ENCODE results near the gene ATRX.

The ATRX gene

GRCh38 chrX:77484045-77484444 lies 302.0 kb downstream of the ATRX start:
- Histone ChIP-seq H3K9me3 (ENCODE audit: severe bottlenecking) (no peaks in the 10 kb centered on the region), H3K27ac (no peak overlapping the region), H3K27me3 (ENCODE audit: insufficient read depth, low read depth, severe bottlenecking) (no peaks in the 10 kb centered on the region), H3K4me3 (ENCODE audit: low read depth, low read length) (no peak overlapping the region), H3K36me3 (no peaks in the 10 kb centered on the region)
- no peak for DNase-seq
- TF ChIP-seq, protein P1, sequence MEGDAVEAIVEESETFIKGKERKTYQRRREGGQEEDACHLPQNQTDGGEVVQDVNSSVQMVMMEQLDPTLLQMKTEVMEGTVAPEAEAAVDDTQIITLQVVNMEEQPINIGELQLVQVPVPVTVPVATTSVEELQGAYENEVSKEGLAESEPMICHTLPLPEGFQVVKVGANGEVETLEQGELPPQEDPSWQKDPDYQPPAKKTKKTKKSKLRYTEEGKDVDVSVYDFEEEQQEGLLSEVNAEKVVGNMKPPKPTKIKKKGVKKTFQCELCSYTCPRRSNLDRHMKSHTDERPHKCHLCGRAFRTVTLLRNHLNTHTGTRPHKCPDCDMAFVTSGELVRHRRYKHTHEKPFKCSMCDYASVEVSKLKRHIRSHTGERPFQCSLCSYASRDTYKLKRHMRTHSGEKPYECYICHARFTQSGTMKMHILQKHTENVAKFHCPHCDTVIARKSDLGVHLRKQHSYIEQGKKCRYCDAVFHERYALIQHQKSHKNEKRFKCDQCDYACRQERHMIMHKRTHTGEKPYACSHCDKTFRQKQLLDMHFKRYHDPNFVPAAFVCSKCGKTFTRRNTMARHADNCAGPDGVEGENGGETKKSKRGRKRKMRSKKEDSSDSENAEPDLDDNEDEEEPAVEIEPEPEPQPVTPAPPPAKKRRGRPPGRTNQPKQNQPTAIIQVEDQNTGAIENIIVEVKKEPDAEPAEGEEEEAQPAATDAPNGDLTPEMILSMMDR (IDR thresholded peaks at IDR 0.05; ENCODE audit: low read depth, low read length), result no peak

DNA sequence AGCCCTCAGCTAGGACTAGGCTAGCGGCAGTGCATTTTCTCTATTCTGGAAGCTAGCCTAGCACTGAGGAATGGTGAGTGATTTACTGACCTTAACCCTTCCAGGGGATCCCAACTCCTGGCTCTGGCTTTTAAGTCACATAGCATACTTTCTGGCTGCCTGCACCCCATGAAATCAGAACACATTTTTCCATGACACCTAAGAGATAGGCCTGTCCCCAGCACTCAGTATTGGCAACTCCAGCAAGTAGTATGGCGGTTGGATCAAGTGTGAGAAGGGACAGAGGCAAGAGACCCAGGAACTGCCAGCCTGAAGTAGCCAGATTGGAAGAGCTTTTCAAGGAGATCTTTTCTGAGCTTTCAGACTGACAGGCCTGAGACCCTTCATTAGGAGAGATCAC lies 330.6 kb downstream of the ATRX start:
- TF ChIP-seq, protein P1 (IDR thresholded peaks at IDR 0.05; ENCODE audit: low read depth, low read length), result no peak
- peaks cover 7% of the 10 kb centered on the region for H3K27me3 ChIP-seq (ENCODE audit: insufficient read depth, low read depth, severe bottlenecking)

More for the DNA sequence above, 330.6 kb downstream of the ATRX start:
- no peaks in the 10 kb centered on the region for H3K9me3 ChIP-seq (ENCODE audit: severe bottlenecking)
- H3K27ac ChIP-seq, result no peak overlapping the region
- no peak for DNase-seq
- no peak overlapping the region for H3K4me3 ChIP-seq (ENCODE audit: low read depth, low read length)
- no peaks in the 10 kb centered on the region for H3K36me3 ChIP-seq

Measured in WERI-Rb-1 (cell line).